Stomach (tissue), 4 donors: Measurements from ENCODE around the gene HNRNPF.

ENCODE experiments used
- EP300 ChIP-seq: sonication (generic); formaldehyde crosslinking; IDR thresholded peaks from one replicate; pipeline ENCODE4 v1.6.1; 2017; ENCODE audit warnings: antibody characterized with exemption
- POLR2A ChIP-seq, 4 donors: fragments of 450-650 bp; IDR thresholded peaks; one replicate each; pipeline ENCODE4 v1.6.1; 2016; ENCODE audit warnings: antibody characterized with exemption in 4 of 4, control low read depth in 2 of 4, mild to moderate bottlenecking in 1 of 4, moderate library complexity in 1 of 4
- POLR2AphosphoS5 ChIP-seq, 3 donors: sonication (generic); formaldehyde crosslinking; IDR thresholded peaks; one replicate each; pipeline ENCODE4 v1.6.1; 2016; ENCODE audit warnings: antibody characterized with exemption in 3 of 3
- TF ChIP-seq, protein P1 (sequence below), 7 experiments: fragments of 450-650 bp in 4 of 7; fragments of 200-600 bp in 3 of 7; sonication (generic) in 3 of 7; IDR thresholded peaks; one replicate each; pipeline ENCODE4 v1.5.1; 2016 to 2019; ENCODE audit warnings: antibody characterized with exemption in 7 of 7, control low read depth in 2 of 7, mild to moderate bottlenecking in 1 of 7

DNA sequence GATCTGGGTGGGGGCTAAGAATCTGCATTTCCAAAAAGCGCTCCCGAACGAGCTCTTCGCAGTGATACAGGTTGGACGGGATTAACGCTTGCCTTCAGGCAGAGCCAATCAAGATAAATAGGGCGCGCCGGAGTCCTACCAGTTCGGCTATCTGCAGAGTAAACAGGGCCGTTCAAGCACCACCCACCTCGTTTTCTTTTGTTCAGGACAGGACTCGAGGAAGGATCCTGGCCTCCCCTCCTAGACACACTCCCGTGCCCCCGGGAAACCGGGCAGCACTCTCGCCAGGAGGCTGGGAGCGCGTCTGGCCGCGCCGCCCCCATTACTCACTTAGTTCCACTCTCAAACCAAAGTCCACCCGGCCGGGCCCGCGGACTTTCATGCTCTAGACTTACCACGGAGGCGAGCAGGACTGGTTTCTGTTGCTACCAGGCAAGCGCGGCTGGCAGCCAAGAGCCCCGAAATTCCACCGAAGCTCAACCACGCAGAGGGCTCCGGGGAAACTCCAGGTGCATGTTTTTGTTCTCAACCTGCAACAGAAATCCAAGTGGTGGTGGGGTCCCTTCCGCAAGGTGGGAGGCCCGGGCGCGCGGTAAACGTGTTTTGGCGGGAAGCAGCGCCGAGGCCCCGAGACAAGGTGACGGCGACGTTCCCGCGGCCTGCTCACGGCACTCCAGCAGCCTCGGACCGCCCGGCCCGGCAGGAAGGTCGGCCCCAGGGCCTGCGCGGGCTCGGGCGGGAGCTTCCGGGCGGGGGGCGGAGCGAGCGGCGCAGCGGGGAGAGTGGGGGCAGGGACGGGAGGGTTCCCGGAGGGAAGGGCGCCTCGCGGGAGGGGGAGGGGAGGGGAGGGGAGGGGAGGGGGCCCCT is 12.7 kb downstream of the HNRNPF start:
- TF ChIP-seq POLR2A (IDR thresholded peaks at IDR 0.05) = peak in 1 of 4 donors; percentile 18
- TF ChIP-seq, protein P1, sequence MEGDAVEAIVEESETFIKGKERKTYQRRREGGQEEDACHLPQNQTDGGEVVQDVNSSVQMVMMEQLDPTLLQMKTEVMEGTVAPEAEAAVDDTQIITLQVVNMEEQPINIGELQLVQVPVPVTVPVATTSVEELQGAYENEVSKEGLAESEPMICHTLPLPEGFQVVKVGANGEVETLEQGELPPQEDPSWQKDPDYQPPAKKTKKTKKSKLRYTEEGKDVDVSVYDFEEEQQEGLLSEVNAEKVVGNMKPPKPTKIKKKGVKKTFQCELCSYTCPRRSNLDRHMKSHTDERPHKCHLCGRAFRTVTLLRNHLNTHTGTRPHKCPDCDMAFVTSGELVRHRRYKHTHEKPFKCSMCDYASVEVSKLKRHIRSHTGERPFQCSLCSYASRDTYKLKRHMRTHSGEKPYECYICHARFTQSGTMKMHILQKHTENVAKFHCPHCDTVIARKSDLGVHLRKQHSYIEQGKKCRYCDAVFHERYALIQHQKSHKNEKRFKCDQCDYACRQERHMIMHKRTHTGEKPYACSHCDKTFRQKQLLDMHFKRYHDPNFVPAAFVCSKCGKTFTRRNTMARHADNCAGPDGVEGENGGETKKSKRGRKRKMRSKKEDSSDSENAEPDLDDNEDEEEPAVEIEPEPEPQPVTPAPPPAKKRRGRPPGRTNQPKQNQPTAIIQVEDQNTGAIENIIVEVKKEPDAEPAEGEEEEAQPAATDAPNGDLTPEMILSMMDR (IDR thresholded peaks at IDR 0.05) = no peak
- TF ChIP-seq EP300 = no peak
- TF ChIP-seq POLR2AphosphoS5 (IDR thresholded peaks at IDR 0.05) = peak; percentile 22 to 63 (median 51)
